CD4-positive, CD25-positive, alpha-beta regulatory T cell (primary cell): ENCODE data around the gene CCR5. TPM values are rescaled to one million over a fixed set of nuclear protein-coding genes. Genes with fewer than 3 reads are reported as not detected.
A peak's percentile ranks its signal among the peaks of the same experiment; 100 is the strongest.
"Not testable (repeated sequence)": the region's sequence is repeated elsewhere in the genome, so short reads cannot be mapped to it uniquely, and the experiment has no call there.

Experiments used
- ATAC-seq, 2 donors: fragments of 150-1000 bp; cut with Tn5 transposase; one replicate each; pipeline ENCODE4 v1.10.0; 2021; ENCODE audit warnings: low read depth in 2 of 2, moderate number of reproducible peaks in 2 of 2, moderate library complexity in 1 of 2
- DNase-seq, 3 donors: peaks; one replicate each; pipeline versions ENCODE4 v3.0.0 to v3.0.0-alpha.2; 2012 to 2022; ENCODE audit warnings: mixed read lengths in 1 of 3
- H3K27ac ChIP-seq: one replicate; pipeline ENCODE4 v1.7.0; 2013; ENCODE audit warnings: mild to moderate bottlenecking, low read length; ENCODE audit not compliant: insufficient read depth, poor library complexity, severe bottlenecking
- H3K27me3 ChIP-seq: one replicate; pipeline ENCODE4 v1.7.0; 2013; ENCODE audit warnings: low read length; ENCODE audit not compliant: control insufficient read depth, insufficient read depth
- H3K36me3 ChIP-seq: one replicate; pipeline ENCODE4 v1.7.0; 2013; ENCODE audit warnings: mild to moderate bottlenecking, low read length, moderate library complexity; ENCODE audit not compliant: control insufficient read depth, insufficient read depth
- H3K4me1 ChIP-seq: 2 replicates; pipeline ENCODE4 v1.7.0; 2013; ENCODE audit warnings: mild to moderate bottlenecking, low read length; ENCODE audit not compliant: insufficient read depth, control insufficient read depth, poor library complexity, severe bottlenecking
- H3K4me3 ChIP-seq: one replicate; pipeline ENCODE4 v1.7.0; 2013; ENCODE audit warnings: low read depth, mild to moderate bottlenecking, low read length, moderate library complexity
- H3K9me3 ChIP-seq, 2 experiments: 1 replicate in 1 of 2; 2 replicates in 1 of 2; pipeline ENCODE4 v1.7.0; 2013; ENCODE audit warnings: low read length in 2 of 2, mild to moderate bottlenecking in 1 of 2, moderate library complexity in 1 of 2; ENCODE audit not compliant: control insufficient read depth in 2 of 2
- H3K27ac Mint-ChIP-seq, 3 donors: one replicate each; pipeline ENCODE4 v1.8.0; 2020 to 2022; ENCODE audit warnings: mild to moderate bottlenecking in 3 of 3, mixed read lengths in 3 of 3, moderate library complexity in 2 of 3
- H3K27me3 Mint-ChIP-seq: one replicate; pipeline ENCODE4 v1.8.0; 2022; ENCODE audit warnings: mild to moderate bottlenecking, mixed read lengths
- H3K36me3 Mint-ChIP-seq: one replicate; pipeline ENCODE4 v1.8.0; 2020; ENCODE audit warnings: mixed read lengths
- H3K4me1 Mint-ChIP-seq, 4 donors: one replicate each; pipeline ENCODE4 v1.8.0; 2020 to 2022; ENCODE audit warnings: mixed read lengths in 4 of 4, mild to moderate bottlenecking in 1 of 4
- H3K4me3 Mint-ChIP-seq, 4 donors: one replicate each; pipeline ENCODE4 v1.8.0; 2020 to 2022; ENCODE audit warnings: mild to moderate bottlenecking in 4 of 4, mixed read lengths in 4 of 4, moderate library complexity in 3 of 4
- H3K9me3 Mint-ChIP-seq, 7 donors: one replicate each; pipeline ENCODE4 v1.8.0; 2020 to 2022; ENCODE audit warnings: mixed read lengths in 7 of 7, mild to moderate bottlenecking in 3 of 7, moderate library complexity in 2 of 7
- polyA plus RNA-seq, 4 donors: library from polyadenylated mRNA; unstranded; fragments of 300-500 nt; fragmentation: Illumina TruSeq; gene quantifications; one replicate each; pipeline ENCODE4 v1.2.3, GENCODE V29; 2021
- total RNA-seq: library from RNA; stranded (reverse); gene quantifications from one replicate; pipeline ENCODE4 v1.2.3, GENCODE V29; 2022

The CCR5 gene
- total RNA-seq (18.2 TPM), polyA plus RNA-seq (10 to 100 TPM; 10.9 to 18.6 (median 15.7) TPM)

DNA sequence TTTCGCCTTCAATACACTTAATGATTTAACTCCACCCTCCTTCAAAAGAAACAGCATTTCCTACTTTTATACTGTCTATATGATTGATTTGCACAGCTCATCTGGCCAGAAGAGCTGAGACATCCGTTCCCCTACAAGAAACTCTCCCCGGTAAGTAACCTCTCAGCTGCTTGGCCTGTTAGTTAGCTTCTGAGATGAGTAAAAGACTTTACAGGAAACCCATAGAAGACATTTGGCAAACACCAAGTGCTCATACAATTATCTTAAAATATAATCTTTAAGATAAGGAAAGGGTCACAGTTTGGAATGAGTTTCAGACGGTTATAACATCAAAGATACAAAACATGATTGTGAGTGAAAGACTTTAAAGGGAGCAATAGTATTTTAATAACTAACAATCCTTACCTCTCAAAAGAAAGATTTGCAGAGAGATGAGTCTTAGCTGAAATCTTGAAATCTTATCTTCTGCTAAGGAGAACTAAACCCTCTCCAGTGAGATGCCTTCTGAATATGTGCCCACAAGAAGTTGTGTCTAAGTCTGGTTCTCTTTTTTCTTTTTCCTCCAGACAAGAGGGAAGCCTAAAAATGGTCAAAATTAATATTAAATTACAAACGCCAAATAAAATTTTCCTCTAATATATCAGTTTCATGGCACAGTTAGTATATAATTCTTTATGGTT, at the start of gene CCR5:
TSS of gene CCR5 (plus strand) at position 108 of the 680 bp plus-strand sequence. CDS start 1,957 bp downstream, outside the sequence.
- no peaks in the 10 kb centered on the region for H3K36me3 ChIP-seq
- H3K36me3 Mint-ChIP-seq = no peaks in the 10 kb centered on the region
- peak; percentile 69 to 74 for ATAC-seq
- peaks cover 0 to 1% (median 0%) of the 10 kb centered on the region in 7 donors for H3K9me3 Mint-ChIP-seq
- H3K4me3 Mint-ChIP-seq = peak within 1 kb of the TSS; percentile 67 to 92 (median 78)
- peak in 2 of 3 donors; percentile 57 to 91 for DNase-seq
- peaks cover 22 to 72% (median 57%) of the 10 kb centered on the region in 4 donors for H3K4me1 Mint-ChIP-seq
- H3K27me3 ChIP-seq = no peaks in the 10 kb centered on the region
- H3K9me3 ChIP-seq = no peaks in the 10 kb centered on the region
- peak within 1 kb of the TSS; percentile 84 for H3K4me3 ChIP-seq
- H3K27me3 Mint-ChIP-seq = no peaks in the 10 kb centered on the region
- peak within 1 kb of the TSS; percentile 72 to 89 (median 86) for H3K27ac Mint-ChIP-seq
- H3K27ac ChIP-seq = peak within 1 kb of the TSS; percentile 82
- H3K4me1 ChIP-seq = peaks cover 72% of the 10 kb centered on the region

- no peak overlapping the region for H3K27ac Mint-ChIP-seq
- Histone ChIP-seq H3K4me1 (no peaks in the 10 kb centered on the region), H3K4me3 (no peak overlapping the region), H3K36me3 (no peaks in the 10 kb centered on the region), H3K9me3 (no peaks in the 10 kb centered on the region), H3K27me3 (no peaks in the 10 kb centered on the region), H3K27ac (no peak overlapping the region)
- H3K9me3 Mint-ChIP-seq = peaks cover 0 to 8% (median 3%) of the 10 kb centered on the region in 7 donors
- DNase-seq (no peak), ATAC-seq (no peak)
- no peak overlapping the region for H3K4me3 Mint-ChIP-seq
- H3K36me3 Mint-ChIP-seq = no peaks in the 10 kb centered on the region
- H3K27me3 Mint-ChIP-seq = no peaks in the 10 kb centered on the region
- H3K4me1 Mint-ChIP-seq = no peaks in the 10 kb centered on the region
Observed at GRCh38 chr3:46321461-46322104, 49.2 kb upstream of the CCR5 start.

DNA sequence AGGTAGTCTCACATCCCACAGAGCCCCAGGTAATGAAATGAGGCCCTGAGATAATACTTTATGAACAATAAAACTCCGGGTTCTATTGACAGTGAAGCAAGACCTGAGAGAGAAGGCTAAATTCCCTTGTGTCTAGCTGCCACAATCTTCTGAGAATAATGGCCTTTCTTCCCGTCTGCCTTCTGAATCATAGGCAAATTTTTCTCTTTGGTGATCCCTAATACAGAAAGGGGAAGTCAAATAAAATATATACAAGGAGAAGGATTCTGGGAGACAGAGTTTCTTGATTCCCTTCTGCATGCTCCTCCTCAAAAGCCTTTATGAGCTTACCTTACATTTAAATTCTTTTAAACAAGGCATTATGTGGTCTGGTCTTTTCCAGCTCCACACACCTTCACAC, 46.7 kb upstream of the CCR5 start:
- H3K27ac ChIP-seq = no peak overlapping the region
- H3K9me3 ChIP-seq = no peaks in the 10 kb centered on the region
- no peak overlapping the region for H3K4me3 ChIP-seq
- no peaks in the 10 kb centered on the region for H3K36me3 ChIP-seq
- no peak for ATAC-seq
- no peaks in the 10 kb centered on the region for H3K4me1 ChIP-seq
- Mint-ChIP-seq H3K27ac (no peak overlapping the region), H3K27me3 (no peaks in the 10 kb centered on the region), H3K4me3 (no peak overlapping the region), H3K4me1 (no peaks in the 10 kb centered on the region), H3K36me3 (no peaks in the 10 kb centered on the region), H3K9me3 (peaks cover 0 to 2% (median 0%) of the 10 kb centered on the region in 7 donors)
- H3K27me3 ChIP-seq = no peaks in the 10 kb centered on the region
- no peak for DNase-seq

- H3K36me3 ChIP-seq = no peaks in the 10 kb centered on the region
- H3K27ac ChIP-seq = no peak overlapping the region
- no peaks in the 10 kb centered on the region for H3K27me3 Mint-ChIP-seq
- H3K9me3 ChIP-seq = no peaks in the 10 kb centered on the region
- H3K4me3 ChIP-seq = no peak overlapping the region
- DNase-seq (no peak), ATAC-seq (no peak)
- H3K27me3 ChIP-seq = no peaks in the 10 kb centered on the region
- H3K4me1 Mint-ChIP-seq = no peaks in the 10 kb centered on the region
- H3K9me3 Mint-ChIP-seq = peaks cover 0 to 2% (median 0%) of the 10 kb centered on the region in 7 donors
- H3K36me3 Mint-ChIP-seq = no peaks in the 10 kb centered on the region
- H3K4me1 ChIP-seq = no peaks in the 10 kb centered on the region
- no peak overlapping the region for H3K27ac Mint-ChIP-seq
- no peak overlapping the region for H3K4me3 Mint-ChIP-seq
Observed at GRCh38 chr3:46325645-46326300, 45.0 kb upstream of the CCR5 start.

DNA sequence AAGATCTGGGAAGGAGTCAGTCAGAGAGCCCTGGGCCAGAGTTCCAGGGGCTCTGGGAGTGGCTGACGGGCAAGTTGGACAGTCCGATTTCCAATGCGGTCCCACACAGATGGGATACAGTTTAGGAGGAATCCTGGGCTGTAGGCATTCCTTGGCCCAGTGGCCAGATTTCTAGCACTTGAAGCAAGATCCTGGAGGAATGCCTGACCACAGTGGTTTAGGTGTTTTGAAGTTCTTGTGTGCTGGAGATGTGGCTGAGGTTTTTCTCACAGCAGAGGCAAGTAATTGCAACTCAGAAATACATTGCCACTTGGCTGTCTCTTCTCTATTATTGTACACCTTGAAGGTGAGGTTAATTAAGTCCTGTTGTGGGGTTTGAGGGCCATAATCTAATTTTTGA, 40.1 kb upstream of the CCR5 start:
- DNase-seq, H3K27ac Mint-ChIP-seq, H3K9me3 Mint-ChIP-seq, H3K9me3 ChIP-seq, H3K4me3 ChIP-seq, H3K27me3 ChIP-seq, H3K4me1 ChIP-seq, H3K4me1 Mint-ChIP-seq, H3K4me3 Mint-ChIP-seq, H3K27me3 Mint-ChIP-seq, H3K27ac ChIP-seq, H3K36me3 ChIP-seq, ATAC-seq, H3K36me3 Mint-ChIP-seq: not testable (repeated sequence)

GRCh38 chr3:46334741-46335478, 35.8 kb upstream of the CCR5 start:
- no peak overlapping the region for H3K27ac Mint-ChIP-seq
- Histone ChIP-seq H3K9me3 (peaks cover 16 to 25% of the 10 kb centered on the region in 2 experiments), H3K4me1 (no peaks in the 10 kb centered on the region), H3K4me3 (no peak overlapping the region), H3K27ac (no peak overlapping the region), H3K27me3 (no peaks in the 10 kb centered on the region), H3K36me3 (no peaks in the 10 kb centered on the region)
- DNase-seq (peak in 1 of 3 donors; percentile 28), ATAC-seq (no peak)
- peaks cover 0 to 5% (median 3%) of the 10 kb centered on the region in 4 donors for H3K4me1 Mint-ChIP-seq
- no peaks in the 10 kb centered on the region for H3K27me3 Mint-ChIP-seq
- peaks cover 7% of the 10 kb centered on the region for H3K36me3 Mint-ChIP-seq
- H3K9me3 Mint-ChIP-seq = peaks cover 2 to 30% (median 12%) of the 10 kb centered on the region in 7 donors
- peak overlapping the region in 1 of 4 donors; percentile 21 for H3K4me3 Mint-ChIP-seq

DNA sequence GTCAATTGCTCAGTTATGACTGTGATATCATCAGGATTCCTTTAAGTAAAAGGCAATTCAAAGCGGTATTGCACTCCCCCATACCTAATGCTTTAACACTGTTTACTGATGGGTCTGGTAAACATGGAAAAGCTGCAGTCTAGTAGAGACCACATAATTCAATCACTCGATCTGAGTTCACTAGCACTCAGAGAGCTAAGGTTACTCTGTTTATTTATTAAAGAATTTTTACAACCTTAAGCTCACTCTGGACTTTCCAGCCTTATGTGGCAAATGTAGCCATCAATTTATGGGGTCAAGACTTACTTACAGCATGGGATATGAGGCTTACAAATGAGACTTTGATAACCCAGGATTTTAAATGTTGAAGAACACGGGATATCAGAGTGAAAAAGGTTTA, 35.2 kb upstream of the CCR5 start:
- no peak overlapping the region for H3K27ac Mint-ChIP-seq
- Histone ChIP-seq H3K36me3 (no peaks in the 10 kb centered on the region), H3K27ac (no peak overlapping the region), H3K4me3 (no peak overlapping the region), H3K4me1 (no peaks in the 10 kb centered on the region), H3K9me3 (peaks cover 16 to 28% of the 10 kb centered on the region in 2 experiments), H3K27me3 (no peaks in the 10 kb centered on the region)
- ATAC-seq (no peak), DNase-seq (no peak)
- no peaks in the 10 kb centered on the region for H3K27me3 Mint-ChIP-seq
- H3K36me3 Mint-ChIP-seq = peaks cover 7% of the 10 kb centered on the region
- no peak overlapping the region for H3K4me3 Mint-ChIP-seq
- H3K4me1 Mint-ChIP-seq = peaks cover 0 to 5% (median 3%) of the 10 kb centered on the region in 4 donors
- peaks cover 2 to 30% (median 13%) of the 10 kb centered on the region in 7 donors for H3K9me3 Mint-ChIP-seq
